NCI-H82 (cell line): ENCODE data around the gene DNM2.
"Not testable (repeated sequence)": the region's sequence is repeated elsewhere in the genome, so short reads cannot be mapped to it uniquely, and the experiment has no call there.

Source experiments
- DNase-seq: peaks from one replicate; lab custom pipeline; 2025; lab: John Stamatoyannopoulos, UW

The DNM2 gene

GRCh38 chr19:10866495-10866894, 148.6 kb downstream of the DNM2 start:
- DNase-seq: no peak

- DNase-seq: no peak
Measured at GRCh38 chr19:10868872-10869547, 151.1 kb downstream of the DNM2 start.

GRCh38 chr19:10869872-10870311, 152.0 kb downstream of the DNM2 start:
- DNase-seq: not testable (repeated sequence)

GRCh38 chr19:10870501-10870954, 152.6 kb downstream of the DNM2 start:
- no peak for DNase-seq

GRCh38 chr19:10870955-10871603, 153.2 kb downstream of the DNM2 start, which contains the start of gene CARM1:
CARM1 (plus strand) TSS chr19:10871553; CDS start chr19:10871703, 150 bp downstream.
- DNase-seq: peak; percentile 99

GRCh38 chr19:10871711-10872545, 154.0 kb downstream of the DNM2 start:
- DNase-seq: peak; percentile 51

GRCh38 chr19:10872546-10873107, 154.7 kb downstream of the DNM2 start:
- DNase-seq: no peak

GRCh38 chr19:10874024-10874423, 156.1 kb downstream of the DNM2 start:
- DNase-seq: no peak

- DNase-seq: no peak
Measured at GRCh38 chr19:10876459-10877240, 158.8 kb downstream of the DNM2 start.

- DNase-seq: not testable (repeated sequence)
Measured at GRCh38 chr19:10877608-10878007, 159.7 kb downstream of the DNM2 start.

- no peak for DNase-seq
Measured at GRCh38 chr19:10878253-10878652, 160.4 kb downstream of the DNM2 start.
